ENCODE results near the gene PDCD1.

DNA sequence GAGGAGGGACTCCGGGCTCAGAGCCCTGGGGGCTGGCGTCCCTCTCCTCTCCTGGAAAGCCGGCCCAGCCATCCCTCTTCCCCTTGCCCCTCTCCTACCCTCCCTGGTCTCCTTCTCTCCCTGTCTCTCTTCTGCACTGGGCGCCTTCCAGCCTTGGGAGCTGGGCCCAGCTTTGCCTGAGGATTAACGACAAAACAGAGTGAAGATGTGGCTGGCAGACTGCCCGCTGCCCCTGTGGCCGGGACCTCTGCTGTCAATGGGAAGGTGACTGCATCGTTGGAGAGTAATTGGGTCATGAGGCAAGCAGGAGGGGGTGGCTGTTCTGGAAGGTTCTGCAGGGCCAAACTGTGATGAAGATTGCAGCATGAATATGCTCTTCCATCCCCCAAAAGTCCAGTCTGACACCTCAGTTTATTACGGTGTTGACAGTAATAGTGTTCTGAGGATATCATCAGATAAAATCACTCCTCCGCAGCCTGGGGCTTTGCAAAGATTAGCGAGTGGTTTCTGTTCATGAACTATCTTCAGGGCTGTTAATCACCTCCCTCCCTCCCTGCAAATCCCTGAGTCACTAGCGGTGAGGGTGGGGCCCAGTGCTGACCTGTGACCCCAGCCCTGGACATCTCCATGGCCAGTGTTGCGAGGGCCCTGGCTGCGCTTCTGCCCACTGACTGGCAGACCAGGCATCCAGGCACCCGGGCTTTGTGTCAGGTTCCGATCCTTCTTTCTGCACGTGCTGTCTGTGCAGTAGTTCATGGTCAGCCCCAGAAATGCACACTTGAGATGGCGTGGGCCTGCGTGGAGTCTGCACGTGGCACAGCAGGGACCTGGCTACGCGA is 33.8 kb upstream of the PDCD1 start:
- TF ChIP-seq, protein P1, sequence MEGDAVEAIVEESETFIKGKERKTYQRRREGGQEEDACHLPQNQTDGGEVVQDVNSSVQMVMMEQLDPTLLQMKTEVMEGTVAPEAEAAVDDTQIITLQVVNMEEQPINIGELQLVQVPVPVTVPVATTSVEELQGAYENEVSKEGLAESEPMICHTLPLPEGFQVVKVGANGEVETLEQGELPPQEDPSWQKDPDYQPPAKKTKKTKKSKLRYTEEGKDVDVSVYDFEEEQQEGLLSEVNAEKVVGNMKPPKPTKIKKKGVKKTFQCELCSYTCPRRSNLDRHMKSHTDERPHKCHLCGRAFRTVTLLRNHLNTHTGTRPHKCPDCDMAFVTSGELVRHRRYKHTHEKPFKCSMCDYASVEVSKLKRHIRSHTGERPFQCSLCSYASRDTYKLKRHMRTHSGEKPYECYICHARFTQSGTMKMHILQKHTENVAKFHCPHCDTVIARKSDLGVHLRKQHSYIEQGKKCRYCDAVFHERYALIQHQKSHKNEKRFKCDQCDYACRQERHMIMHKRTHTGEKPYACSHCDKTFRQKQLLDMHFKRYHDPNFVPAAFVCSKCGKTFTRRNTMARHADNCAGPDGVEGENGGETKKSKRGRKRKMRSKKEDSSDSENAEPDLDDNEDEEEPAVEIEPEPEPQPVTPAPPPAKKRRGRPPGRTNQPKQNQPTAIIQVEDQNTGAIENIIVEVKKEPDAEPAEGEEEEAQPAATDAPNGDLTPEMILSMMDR (conservative IDR thresholded peaks at IDR 0.05) = no peak
- TF ChIP-seq EZH2 (IDR thresholded peaks at IDR 0.05; ENCODE audit: low read depth) = no peak
